ENCODE data around the gene HSPB1.

Gene HSPB1

GRCh38 chr7:76316984-76317781 lies 14.7 kb downstream of the HSPB1 start:
- peak overlapping the region; percentile 93 for H3K27ac ChIP-seq
- no peak for TF ChIP-seq CTCF (conservative IDR thresholded peaks at IDR 0.05)
- TF ChIP-seq ZFX (IDR thresholded peaks at IDR 0.05): no peak

GRCh38 chr7:76317782-76318487 lies 15.5 kb downstream of the HSPB1 start:
- H3K27ac ChIP-seq: peak overlapping the region; percentile 93
- TF ChIP-seq CTCF (conservative IDR thresholded peaks at IDR 0.05): no peak
- TF ChIP-seq ZFX (IDR thresholded peaks at IDR 0.05): no peak

GRCh38 chr7:76318488-76319353 lies 16.2 kb downstream of the HSPB1 start:
- H3K27ac ChIP-seq: peak overlapping the region; percentile 93
- TF ChIP-seq ZFX (IDR thresholded peaks at IDR 0.05) (no peak), CTCF (conservative IDR thresholded peaks at IDR 0.05) (no peak; the same call in 1 of the 2 replicates)

GRCh38 chr7:76325092-76325491 lies 22.6 kb downstream of the HSPB1 start:
- TF ChIP-seq CTCF (conservative IDR thresholded peaks at IDR 0.05) (no peak), ZFX (IDR thresholded peaks at IDR 0.05) (no peak)
- H3K27ac ChIP-seq: no peak overlapping the region

- TF ChIP-seq ZFX (IDR thresholded peaks at IDR 0.05) (no peak), CTCF (conservative IDR thresholded peaks at IDR 0.05) (no peak)
- H3K27ac ChIP-seq: no peak overlapping the region
Measured at GRCh38 chr7:76325811-76326210, 23.3 kb downstream of the HSPB1 start.

- TF ChIP-seq CTCF (conservative IDR thresholded peaks at IDR 0.05) (no peak), ZFX (IDR thresholded peaks at IDR 0.05) (no peak)
- H3K27ac ChIP-seq: no peak overlapping the region
Measured at GRCh38 chr7:76326646-76327233, 24.3 kb downstream of the HSPB1 start.

Measured in C4-2B (cell line).